Natural killer cell treated with Interleukin-12 subunit alpha and Interleukin-12 subunit beta and Interleukin-15 and Interleukin-18, amount 100 ng/mL, for 72 hours (primary cell): ENCODE results near the gene BIK. TPM values are rescaled to one million over a fixed set of nuclear protein-coding genes. Genes with fewer than 3 reads are reported as not detected.
"Not testable (repeated sequence)": the region's sequence is repeated elsewhere in the genome, so short reads cannot be mapped to it uniquely, and the experiment has no call there.

Experiments
- ATAC-seq, 2 donors: fragments of 150-1000 bp; cut with Tn5 transposase in 1 of 2; sonication (Bioruptor Pico), chemical (Tn5 transposase) in 1 of 2; 2 replicates each; pipeline ENCODE4 v1.10.0; 2021
- DNase-seq: peaks from one replicate; pipeline ENCODE4 v3.0.0; 2022; ENCODE audit warnings: low spot score
- H3K27ac Mint-ChIP-seq, 2 donors: 1 replicate in 1 of 2; 2 replicates in 1 of 2; pipeline ENCODE4 v1.8.0; 2022; ENCODE audit warnings: mixed read lengths in 2 of 2, mild to moderate bottlenecking in 1 of 2, moderate library complexity in 1 of 2
- H3K27me3 Mint-ChIP-seq, 2 donors: 1 replicate in 1 of 2; 2 replicates in 1 of 2; pipeline ENCODE4 v1.8.0; 2022; ENCODE audit warnings: mixed read lengths in 2 of 2
- H3K36me3 Mint-ChIP-seq: one replicate; pipeline ENCODE4 v1.8.0; 2022; ENCODE audit warnings: mixed read lengths
- H3K4me1 Mint-ChIP-seq, 2 donors: 1 replicate in 1 of 2; 2 replicates in 1 of 2; pipeline ENCODE4 v1.8.0; 2022; ENCODE audit warnings: low read depth in 2 of 2, mixed read lengths in 2 of 2, mild to moderate bottlenecking in 1 of 2
- H3K4me3 Mint-ChIP-seq: one replicate; pipeline ENCODE4 v1.8.0; 2022; ENCODE audit warnings: mixed read lengths
- H3K9me3 Mint-ChIP-seq: 2 replicates; pipeline ENCODE4 v1.8.0; 2022; ENCODE audit warnings: mixed read lengths
- total RNA-seq, 2 donors: library from RNA; stranded (reverse); gene quantifications; one replicate each; pipeline ENCODE4 v1.2.3, GENCODE V29; 2022

BIK gene
- total RNA-seq, 2 donors from 2014 or later, result not detected

GRCh38 chr22:43092085-43092484, 18.5 kb upstream of the BIK start:
- no peak overlapping the region for H3K4me3 Mint-ChIP-seq
- peaks cover 4% of the 10 kb centered on the region for H3K9me3 Mint-ChIP-seq
- DNase-seq (no peak), ATAC-seq (no peak)
- no peaks in the 10 kb centered on the region for H3K27me3 Mint-ChIP-seq
- H3K36me3 Mint-ChIP-seq, result peaks cover 7% of the 10 kb centered on the region
- H3K4me1 Mint-ChIP-seq, result peaks cover 8% of the 10 kb centered on the region in 2 donors
- no peak overlapping the region for H3K27ac Mint-ChIP-seq

GRCh38 chr22:43094085-43094484, 16.5 kb upstream of the BIK start:
- H3K9me3 Mint-ChIP-seq, result peaks cover 4% of the 10 kb centered on the region
- H3K4me1 Mint-ChIP-seq, result peaks cover 0 to 2% of the 10 kb centered on the region in 2 donors
- peaks cover 7% of the 10 kb centered on the region for H3K36me3 Mint-ChIP-seq
- DNase-seq (no peak), ATAC-seq (no peak)
- H3K27ac Mint-ChIP-seq, result no peak overlapping the region
- H3K4me3 Mint-ChIP-seq, result no peak overlapping the region
- H3K27me3 Mint-ChIP-seq, result no peaks in the 10 kb centered on the region

- no peak overlapping the region for H3K4me3 Mint-ChIP-seq
- no peak for DNase-seq
- no peaks in the 10 kb centered on the region for H3K4me1 Mint-ChIP-seq
- peaks cover 4% of the 10 kb centered on the region for H3K9me3 Mint-ChIP-seq
- ATAC-seq, result no peak
- H3K27me3 Mint-ChIP-seq, result no peaks in the 10 kb centered on the region
- peaks cover 7% of the 10 kb centered on the region for H3K36me3 Mint-ChIP-seq
- no peak overlapping the region for H3K27ac Mint-ChIP-seq
Observed at GRCh38 chr22:43094551-43094950, 16.0 kb upstream of the BIK start.

GRCh38 chr22:43096420-43096819, 14.1 kb upstream of the BIK start:
- Mint-ChIP-seq H3K9me3 (peaks cover 4% of the 10 kb centered on the region), H3K4me3 (no peak overlapping the region), H3K4me1 (no peaks in the 10 kb centered on the region), H3K27me3 (no peaks in the 10 kb centered on the region), H3K27ac (no peak overlapping the region), H3K36me3 (peaks cover 7% of the 10 kb centered on the region)
- DNase-seq (no peak), ATAC-seq (no peak)

- Mint-ChIP-seq H3K27me3 (no peaks in the 10 kb centered on the region), H3K9me3 (peaks cover 4% of the 10 kb centered on the region), H3K4me3 (no peak overlapping the region), H3K27ac (no peak overlapping the region), H3K4me1 (no peaks in the 10 kb centered on the region), H3K36me3 (peaks cover 7% of the 10 kb centered on the region)
- DNase-seq, result no peak
- ATAC-seq, result no peak
Observed at GRCh38 chr22:43098356-43098755, 12.2 kb upstream of the BIK start.

- H3K27ac Mint-ChIP-seq, result no peak overlapping the region
- no peak for DNase-seq
- H3K36me3 Mint-ChIP-seq, result peaks cover 7% of the 10 kb centered on the region
- H3K4me3 Mint-ChIP-seq, result no peak overlapping the region
- peaks cover 0 to 5% of the 10 kb centered on the region in 2 donors for H3K27me3 Mint-ChIP-seq
- H3K9me3 Mint-ChIP-seq, result peaks cover 4% of the 10 kb centered on the region
- peaks cover 0 to 5% of the 10 kb centered on the region in 2 donors for H3K4me1 Mint-ChIP-seq
- ATAC-seq, result no peak
Observed at GRCh38 chr22:43099095-43099494, 11.5 kb upstream of the BIK start.

- Mint-ChIP-seq H3K27me3 (peaks cover 0 to 5% of the 10 kb centered on the region in 2 donors), H3K36me3 (peaks cover 6% of the 10 kb centered on the region), H3K4me1 (peaks cover 0 to 5% of the 10 kb centered on the region in 2 donors), H3K9me3 (peaks cover 4% of the 10 kb centered on the region), H3K27ac (no peak overlapping the region), H3K4me3 (no peak overlapping the region)
- DNase-seq (no peak), ATAC-seq (no peak)
Observed at GRCh38 chr22:43100225-43100624, 10.3 kb upstream of the BIK start.

- no peak for ATAC-seq
- H3K9me3 Mint-ChIP-seq, result no peaks in the 10 kb centered on the region
- H3K4me1 Mint-ChIP-seq, result peaks cover 0 to 5% of the 10 kb centered on the region in 2 donors
- DNase-seq, result no peak
- no peak overlapping the region for H3K27ac Mint-ChIP-seq
- H3K27me3 Mint-ChIP-seq, result peaks cover 0 to 5% of the 10 kb centered on the region in 2 donors
- no peaks in the 10 kb centered on the region for H3K36me3 Mint-ChIP-seq
- no peak overlapping the region for H3K4me3 Mint-ChIP-seq
Observed at GRCh38 chr22:43101306-43101705, 9.2 kb upstream of the BIK start.

GRCh38 chr22:43104056-43104625, 6.4 kb upstream of the BIK start:
- H3K27ac Mint-ChIP-seq, H3K4me1 Mint-ChIP-seq, H3K4me3 Mint-ChIP-seq, ATAC-seq, H3K27me3 Mint-ChIP-seq, DNase-seq, H3K36me3 Mint-ChIP-seq, H3K9me3 Mint-ChIP-seq: not testable (repeated sequence)

- H3K27ac Mint-ChIP-seq, H3K27me3 Mint-ChIP-seq, H3K4me3 Mint-ChIP-seq, H3K36me3 Mint-ChIP-seq, ATAC-seq, H3K9me3 Mint-ChIP-seq, DNase-seq, H3K4me1 Mint-ChIP-seq: not testable (repeated sequence)
Observed at GRCh38 chr22:43104950-43105349, 5.6 kb upstream of the BIK start.

GRCh38 chr22:43106302-43106701, 4.2 kb upstream of the BIK start:
- no peaks in the 10 kb centered on the region for H3K36me3 Mint-ChIP-seq
- H3K27me3 Mint-ChIP-seq, result peaks cover 0 to 10% of the 10 kb centered on the region in 2 donors
- no peak overlapping the region for H3K4me3 Mint-ChIP-seq
- H3K9me3 Mint-ChIP-seq, result no peaks in the 10 kb centered on the region
- no peak for ATAC-seq
- H3K27ac Mint-ChIP-seq, result no peak overlapping the region
- DNase-seq, result no peak
- H3K4me1 Mint-ChIP-seq, result peaks cover 3 to 5% of the 10 kb centered on the region in 2 donors

- no peak overlapping the region for H3K4me3 Mint-ChIP-seq
- H3K27ac Mint-ChIP-seq, result no peak overlapping the region
- ATAC-seq (no peak), DNase-seq (no peak)
- H3K36me3 Mint-ChIP-seq, result no peaks in the 10 kb centered on the region
- H3K9me3 Mint-ChIP-seq, result no peaks in the 10 kb centered on the region
- peaks cover 0 to 3% of the 10 kb centered on the region in 2 donors for H3K4me1 Mint-ChIP-seq
- peaks cover 0 to 7% of the 10 kb centered on the region in 2 donors for H3K27me3 Mint-ChIP-seq
Observed at GRCh38 chr22:43109511-43109910, 1.0 kb upstream of the BIK start.

- DNase-seq, result no peak
- Mint-ChIP-seq H3K27ac (no peak overlapping the region), H3K4me1 (peaks cover 0 to 3% of the 10 kb centered on the region in 2 donors), H3K4me3 (peak overlapping the region; percentile 52), H3K9me3 (no peaks in the 10 kb centered on the region), H3K27me3 (peaks cover 0 to 7% of the 10 kb centered on the region in 2 donors), H3K36me3 (no peaks in the 10 kb centered on the region)
- no peak for ATAC-seq
Observed at GRCh38 chr22:43109921-43110443, 568 bp upstream of the BIK start.

GRCh38 chr22:43110927-43111623, 525 bp downstream of the BIK start:
- peaks cover 0 to 3% of the 10 kb centered on the region in 2 donors for H3K4me1 Mint-ChIP-seq

More at GRCh38 chr22:43110927-43111623, 525 bp downstream of the BIK start:
- ATAC-seq (peak; percentile 62 to 75), DNase-seq (no peak)
- Mint-ChIP-seq H3K27me3 (peaks cover 0 to 7% of the 10 kb centered on the region in 2 donors), H3K9me3 (no peaks in the 10 kb centered on the region), H3K4me3 (peak overlapping the region; percentile 69), H3K36me3 (no peaks in the 10 kb centered on the region), H3K27ac (no peak overlapping the region)
